Activated CD4-positive, alpha-beta T cell treated with anti-CD3 and anti-CD28 coated beads, Interleukin-10, Interleukin-2, amounts not matched to agents 100 ng/mL and 50 ng/mL, durations not matched to agents 16 hours and 8 hours (primary cell): ENCODE measurements around the gene IQGAP3.
A peak's percentile ranks its signal among the peaks of the same experiment; 100 is the strongest.
"Not testable (repeated sequence)": the region's sequence is repeated elsewhere in the genome, so short reads cannot be mapped to it uniquely, and the experiment has no call there.

ENCODE experiments used
- DNase-seq: peaks from one replicate; pipeline ENCODE4 v3.0.0-alpha.2; 2020

The IQGAP3 gene, protein sequence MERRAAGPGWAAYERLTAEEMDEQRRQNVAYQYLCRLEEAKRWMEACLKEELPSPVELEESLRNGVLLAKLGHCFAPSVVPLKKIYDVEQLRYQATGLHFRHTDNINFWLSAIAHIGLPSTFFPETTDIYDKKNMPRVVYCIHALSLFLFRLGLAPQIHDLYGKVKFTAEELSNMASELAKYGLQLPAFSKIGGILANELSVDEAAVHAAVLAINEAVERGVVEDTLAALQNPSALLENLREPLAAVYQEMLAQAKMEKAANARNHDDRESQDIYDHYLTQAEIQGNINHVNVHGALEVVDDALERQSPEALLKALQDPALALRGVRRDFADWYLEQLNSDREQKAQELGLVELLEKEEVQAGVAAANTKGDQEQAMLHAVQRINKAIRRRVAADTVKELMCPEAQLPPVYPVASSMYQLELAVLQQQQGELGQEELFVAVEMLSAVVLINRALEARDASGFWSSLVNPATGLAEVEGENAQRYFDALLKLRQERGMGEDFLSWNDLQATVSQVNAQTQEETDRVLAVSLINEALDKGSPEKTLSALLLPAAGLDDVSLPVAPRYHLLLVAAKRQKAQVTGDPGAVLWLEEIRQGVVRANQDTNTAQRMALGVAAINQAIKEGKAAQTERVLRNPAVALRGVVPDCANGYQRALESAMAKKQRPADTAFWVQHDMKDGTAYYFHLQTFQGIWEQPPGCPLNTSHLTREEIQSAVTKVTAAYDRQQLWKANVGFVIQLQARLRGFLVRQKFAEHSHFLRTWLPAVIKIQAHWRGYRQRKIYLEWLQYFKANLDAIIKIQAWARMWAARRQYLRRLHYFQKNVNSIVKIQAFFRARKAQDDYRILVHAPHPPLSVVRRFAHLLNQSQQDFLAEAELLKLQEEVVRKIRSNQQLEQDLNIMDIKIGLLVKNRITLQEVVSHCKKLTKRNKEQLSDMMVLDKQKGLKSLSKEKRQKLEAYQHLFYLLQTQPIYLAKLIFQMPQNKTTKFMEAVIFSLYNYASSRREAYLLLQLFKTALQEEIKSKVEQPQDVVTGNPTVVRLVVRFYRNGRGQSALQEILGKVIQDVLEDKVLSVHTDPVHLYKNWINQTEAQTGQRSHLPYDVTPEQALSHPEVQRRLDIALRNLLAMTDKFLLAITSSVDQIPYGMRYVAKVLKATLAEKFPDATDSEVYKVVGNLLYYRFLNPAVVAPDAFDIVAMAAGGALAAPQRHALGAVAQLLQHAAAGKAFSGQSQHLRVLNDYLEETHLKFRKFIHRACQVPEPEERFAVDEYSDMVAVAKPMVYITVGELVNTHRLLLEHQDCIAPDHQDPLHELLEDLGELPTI (N-terminal part only)

GRCh38 chr1:156571919-156572662, at the start of gene IQGAP3:
IQGAP3 (minus strand) TSS chr1:156572565; CDS start chr1:156572529, 36 bp downstream.
- peak; percentile 80 for DNase-seq

- no peak for DNase-seq
Observed at GRCh38 chr1:156619582-156619955, 47.2 kb upstream of the IQGAP3 start.

GRCh38 chr1:156618853-156619581, 46.7 kb upstream of the IQGAP3 start, which contains the start of gene HAPLN2:
HAPLN2 (plus strand) TSS chr1:156619415; CDS start chr1:156623491, 4,076 bp downstream.
- DNase-seq = no peak

DNA sequence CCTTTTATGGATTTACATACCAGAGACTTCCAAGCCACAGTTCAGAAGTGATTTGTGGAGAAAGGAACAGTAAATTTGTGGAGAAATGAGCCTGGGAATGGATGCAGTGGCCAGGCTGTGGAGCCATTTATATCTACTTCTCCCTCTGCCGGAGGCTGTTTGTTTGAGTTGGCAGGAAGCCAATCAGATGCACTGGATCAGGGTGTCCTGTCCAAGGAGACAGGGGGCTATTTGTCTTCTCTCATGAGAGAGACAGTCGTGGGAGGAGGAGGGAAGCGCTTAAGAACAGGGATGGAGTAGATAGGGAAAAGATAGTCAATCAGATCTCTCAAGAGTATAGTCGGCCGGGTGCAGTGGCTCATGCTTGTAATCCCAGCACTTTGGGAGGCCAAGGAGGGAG, 44.1 kb upstream of the IQGAP3 start:
- no peak for DNase-seq

GRCh38 chr1:156615946-156616345, 43.6 kb upstream of the IQGAP3 start:
- DNase-seq = no peak

DNA sequence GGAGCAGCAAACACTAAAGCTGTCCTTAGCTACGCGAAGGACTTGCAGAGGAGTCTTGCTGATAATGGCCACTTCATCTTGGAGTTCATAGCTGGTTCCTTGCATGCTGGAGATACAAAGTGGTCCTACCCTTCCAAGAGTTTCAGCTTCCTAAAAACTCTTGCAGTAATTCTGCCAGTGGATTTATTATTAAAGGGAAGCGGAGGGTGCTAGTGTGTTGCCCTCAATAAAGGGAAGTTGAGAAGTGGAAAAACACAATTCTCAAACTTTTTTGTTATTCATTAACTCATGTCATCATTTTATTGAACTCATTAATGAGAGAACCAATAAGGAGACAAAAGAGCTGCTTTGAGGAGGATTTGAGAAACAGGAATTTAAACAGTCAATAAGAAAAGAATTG, 40.3 kb upstream of the IQGAP3 start:
- DNase-seq = no peak

GRCh38 chr1:156610072-156610471, 37.7 kb upstream of the IQGAP3 start:
- not testable (repeated sequence) for DNase-seq

DNA sequence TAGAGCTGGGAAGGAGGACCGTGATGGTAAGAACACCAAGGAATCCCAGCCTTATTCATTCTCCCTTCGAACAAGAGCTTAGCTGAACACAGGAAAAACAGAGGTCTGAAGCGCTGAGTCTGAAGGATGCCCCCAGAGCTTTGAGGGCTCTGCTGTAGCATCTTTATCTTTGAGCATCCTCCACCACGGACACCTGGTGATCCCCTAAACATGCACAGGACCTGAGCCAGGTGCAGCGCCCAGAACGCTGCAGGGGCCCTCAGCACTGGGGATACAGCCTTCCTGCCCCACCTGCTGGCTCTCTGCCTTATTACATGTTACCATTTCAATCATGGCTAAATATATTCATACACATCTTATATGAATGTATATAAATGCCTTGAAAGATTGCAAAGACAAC, 36.6 kb upstream of the IQGAP3 start:
- peak; percentile 62 for DNase-seq

GRCh38 chr1:156608036-156608674, 35.8 kb upstream of the IQGAP3 start:
- DNase-seq = peak; percentile 80

DNA sequence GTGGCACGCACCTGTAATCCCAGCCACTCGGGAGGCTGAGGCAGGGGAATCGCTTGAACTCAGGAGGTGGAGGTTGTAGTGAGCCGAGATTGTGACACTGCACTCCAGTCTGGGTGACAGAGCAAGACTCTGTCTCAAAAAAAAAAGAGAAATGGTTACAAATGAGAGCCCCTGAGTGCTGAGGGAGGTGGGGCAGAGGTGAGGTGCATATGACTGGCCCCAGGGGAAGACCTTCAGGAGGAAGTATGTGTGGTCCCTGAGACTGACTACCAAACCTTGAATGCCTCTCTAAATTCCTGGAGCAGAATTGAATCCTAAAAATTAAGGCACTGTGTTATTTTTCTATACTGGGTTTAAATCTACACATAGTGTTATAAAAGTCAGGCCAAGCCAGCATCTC, 35.0 kb upstream of the IQGAP3 start:
- not testable (repeated sequence) for DNase-seq

- peak; percentile 53 for DNase-seq
Observed at GRCh38 chr1:156602557-156602993, 30.2 kb upstream of the IQGAP3 start.

DNA sequence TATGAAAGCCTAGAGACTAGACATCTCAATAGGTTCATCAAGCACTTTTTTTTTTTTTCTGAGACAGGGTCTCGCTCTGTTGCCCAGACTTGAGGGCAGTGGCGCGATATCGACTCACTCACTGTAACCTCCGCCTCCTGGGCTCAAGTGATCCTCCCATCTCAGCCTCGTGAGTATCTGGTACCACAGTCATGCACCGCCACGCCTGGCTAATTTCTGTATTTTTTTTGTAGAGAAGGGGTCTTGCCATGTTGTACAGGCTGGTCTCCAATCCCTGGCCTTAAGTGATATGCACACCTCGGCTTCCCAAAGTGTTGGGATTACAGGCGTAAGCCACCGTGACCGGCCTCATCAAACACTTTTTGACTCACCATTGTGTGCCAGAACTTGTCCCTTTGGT, 29.5 kb upstream of the IQGAP3 start:
- no peak for DNase-seq

GRCh38 chr1:156601122-156601830, 28.9 kb upstream of the IQGAP3 start, which contains the start of gene GPATCH4:
GPATCH4 (minus strand) TSS chr1:156601479.
- peak; percentile 91 for DNase-seq

DNA sequence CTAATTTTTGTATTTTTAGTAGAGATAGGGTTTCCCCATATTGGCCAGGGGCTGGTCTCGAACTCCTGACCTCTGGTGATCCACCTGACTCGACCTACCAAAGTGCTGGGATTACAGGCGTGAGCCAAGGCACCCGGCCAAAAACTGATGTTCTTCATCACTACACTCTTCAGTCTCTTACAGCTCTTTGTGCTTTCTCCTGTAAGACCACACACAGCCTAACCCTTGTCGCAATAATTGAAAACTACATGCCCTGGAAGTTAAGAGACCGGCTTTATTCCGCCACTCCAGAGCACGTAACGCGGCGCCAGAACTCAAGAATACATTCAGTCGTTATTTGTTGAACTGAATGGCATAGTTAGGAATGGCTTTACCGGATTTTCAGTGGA, 28.4 kb upstream of the IQGAP3 start:
- DNase-seq = no peak

DNA sequence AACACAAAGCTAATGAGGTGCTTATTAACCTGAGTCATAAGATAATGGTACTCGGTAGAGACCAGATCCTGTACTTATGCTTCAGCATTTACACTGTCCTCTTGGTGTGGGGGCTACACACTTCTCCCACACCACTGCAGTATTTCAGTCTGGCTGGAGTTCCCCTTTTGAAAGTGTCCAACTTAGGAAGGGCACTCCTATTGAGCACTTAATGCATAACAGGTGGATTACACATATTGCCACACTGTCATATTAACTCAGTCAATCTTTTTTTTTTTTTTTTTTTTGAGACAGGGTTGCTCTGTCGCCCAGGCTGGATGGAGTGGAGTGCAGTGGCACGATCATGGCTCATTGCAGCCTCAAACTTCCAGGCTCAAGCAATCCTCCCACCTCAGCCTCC, 27.4 kb upstream of the IQGAP3 start:
- peak; percentile 61 for DNase-seq

GRCh38 chr1:156598731-156599432, 26.5 kb upstream of the IQGAP3 start:
- DNase-seq = no peak

DNA sequence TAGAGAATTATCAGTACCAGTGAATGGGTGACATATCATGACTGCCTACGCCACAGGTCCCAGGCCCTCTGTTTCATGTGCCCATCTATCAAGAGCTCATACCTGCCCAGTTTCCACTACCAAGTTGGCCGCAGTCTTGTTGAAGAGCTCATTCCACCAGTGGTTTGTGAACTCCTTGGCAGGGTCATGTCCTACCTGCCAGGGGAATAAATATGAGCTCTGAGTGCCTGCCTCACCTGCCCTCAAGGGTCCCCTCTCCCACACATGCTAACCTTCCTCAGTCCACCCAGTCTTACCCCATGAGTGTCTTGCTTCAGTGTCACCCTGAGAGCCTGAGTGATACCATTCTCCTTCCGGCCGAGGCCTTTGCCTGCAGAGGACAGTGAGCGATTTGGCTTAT, 25.8 kb upstream of the IQGAP3 start:
- no peak for DNase-seq

GRCh38 chr1:156596426-156596825, 24.1 kb upstream of the IQGAP3 start:
- no peak for DNase-seq

GRCh38 chr1:156595016-156595415, 22.7 kb upstream of the IQGAP3 start:
- DNase-seq = no peak
